ENCODE measurements around the gene HAUS2. TPM values are rescaled to one million over a fixed set of nuclear protein-coding genes. Genes with fewer than 3 reads are reported as not detected.

The HAUS2 gene
- polyA plus RNA-seq, 2 of the 4 experiments (the other 2 are of a cell fraction): 15.7 to 31.0 TPM

- Histone ChIP-seq H3K9me3 (no peaks in the 10 kb centered on the region), H3K27ac (no peak overlapping the region), H3K4me2 (no peak overlapping the region), H3K4me1 (no peaks in the 10 kb centered on the region), H3K4me3 (no peak overlapping the region)
- POLR2A ChIA-PET: no interaction called here
- ATAC-seq (no peak), DNase-seq (ENCODE audit: low read depth in 1 of 2, low spot score in 1 of 2) (no peak), FAIRE-seq (no peak)
- TF ChIP-seq ZC3H11A (IDR thresholded peaks at IDR 0.05): no peak
- 92% methylated on average over 8 of the region's 8 CpGs for WGBS (ENCODE audit: missing lambda C conversion rate)
- CTCF ChIA-PET: no interaction called here
Measured at GRCh38 chr15:42604894-42605744, 56.5 kb downstream of the HAUS2 start.

GRCh38 chr15:42605796-42606195 lies 57.2 kb downstream of the HAUS2 start:
- ChIA-PET CTCF (interaction anchor here (0.6 kb wide), 1 partner anchor 12 kb away, joined by 4 read pairs; no protein-coding TSS in a partner anchor), POLR2A (no interaction called here)
- Histone ChIP-seq H3K4me1 (no peaks in the 10 kb centered on the region), H3K27ac (no peak overlapping the region), H3K9me3 (no peaks in the 10 kb centered on the region), H3K4me2 (no peak overlapping the region), H3K4me3 (no peak overlapping the region)
- TF ChIP-seq CHD2 (IDR thresholded peaks at IDR 0.05; ENCODE audit: low read length, partially characterized antibody): no peak
- TF ChIP-seq HES2 (IDR thresholded peaks at IDR 0.05): no peak
- TF ChIP-seq PBX3 (IDR thresholded peaks at IDR 0.05): no peak
- no peak for FAIRE-seq
- WGBS (ENCODE audit: missing lambda C conversion rate): 94% methylated on average over 3 of the region's 3 CpGs
- ATAC-seq: no peak
- DNase-seq (ENCODE audit: low read depth in 1 of 2, low spot score in 1 of 2): no peak

GRCh38 chr15:42608110-42608531 lies 59.5 kb downstream of the HAUS2 start:
- ChIA-PET CTCF (interaction anchor here (0.6 to 0.7 kb wide), 2 partner anchors 42 to 381 kb away, joined by 3 read pairs; no protein-coding TSS in a partner anchor), POLR2A (no interaction called here)
- TF ChIP-seq HOXB13 (CRISPR knock-in tag; IDR thresholded peaks at IDR 0.05; ENCODE audit: low read depth) (no peak), HOXA7 (CRISPR knock-in tag; IDR thresholded peaks at IDR 0.05) (no peak), USF2 (IDR thresholded peaks at IDR 0.05) (no peak), CBX8 (IDR thresholded peaks at IDR 0.05) (no peak), HEYL (CRISPR knock-in tag; IDR thresholded peaks at IDR 0.05) (no peak), MAZ (IDR thresholded peaks at IDR 0.05; ENCODE audit: borderline replicate concordance, low read depth, low read length) (no peak), EP300 (IDR thresholded peaks at IDR 0.05) (no peak), ESRRA (IDR thresholded peaks at IDR 0.05; ENCODE audit: borderline replicate concordance, low read length) (no peak), HOXB5 (CRISPR knock-in tag; IDR thresholded peaks at IDR 0.05) (no peak), RCOR1 (IDR thresholded peaks at IDR 0.05; ENCODE audit: low read depth, low read length) (no peak), CEBPB (IDR thresholded peaks at IDR 0.05) (no peak), EHMT2 (IDR thresholded peaks at IDR 0.05; ENCODE audit: low read depth) (no peak), BCL3 (IDR thresholded peaks at IDR 0.05) (no peak), E2F6 (IDR thresholded peaks at IDR 0.05; ENCODE audit: borderline replicate concordance, low read depth) (no peak), HMGXB4 (CRISPR knock-in tag; IDR thresholded peaks at IDR 0.05; ENCODE audit: borderline replicate concordance) (no peak), NR3C1 (IDR thresholded peaks at IDR 0.05) (no peak), HES2 (IDR thresholded peaks at IDR 0.05) (no peak), JUN (IDR thresholded peaks at IDR 0.05) (no peak)
- ATAC-seq (no peak), DNase-seq (ENCODE audit: low read depth in 1 of 2, low spot score in 1 of 2) (no peak), FAIRE-seq (no peak)
- Histone ChIP-seq H3K9me3 (no peaks in the 10 kb centered on the region), H3K27ac (no peak overlapping the region), H3K4me3 (no peak overlapping the region), H3K4me1 (no peaks in the 10 kb centered on the region), H3K4me2 (no peak overlapping the region)
- 80% methylated on average over 4 of the region's 4 CpGs for WGBS (ENCODE audit: missing lambda C conversion rate)

Measured in A549 (cell line).